Measurements from ENCODE around the gene TMCO6. TPM values are rescaled to one million over a fixed set of nuclear protein-coding genes. Genes with fewer than 3 reads are reported as not detected.

The TMCO6 gene
- polyA plus RNA-seq, 1 donor from 2014 or later, result 23.5 TPM

- H3K27ac ChIP-seq (ENCODE audit: low read length), result no peak overlapping the region
- no peak overlapping the region for H3K9ac ChIP-seq (ENCODE audit: low read length)
- peaks cover 15% of the 10 kb centered on the region for H3K36me3 ChIP-seq (ENCODE audit: insufficient read depth, low read length)
- H3K9me2 ChIP-seq (ENCODE audit: insufficient read depth, low read length), result no peaks in the 10 kb centered on the region
- H3K4me2 ChIP-seq (ENCODE audit: low read length), result no peak overlapping the region
- no peaks in the 10 kb centered on the region for H4K20me1 ChIP-seq (ENCODE audit: insufficient read depth)
- H3K27me3 ChIP-seq (ENCODE audit: insufficient read depth, low read depth, low read length), result no peaks in the 10 kb centered on the region
- no peaks in the 10 kb centered on the region for H3K79me2 ChIP-seq (replicated peaks; ENCODE audit: insufficient read depth, low read length)
- H2AFZ ChIP-seq (ENCODE audit: low read depth, low read length), result no peak overlapping the region
- TF ChIP-seq RAD21 (conservative IDR thresholded peaks at IDR 0.05), result no peak
- TF ChIP-seq EZH2 (IDR thresholded peaks at IDR 0.05; ENCODE audit: borderline replicate concordance, insufficient read depth, low read length, poor library complexity, severe bottlenecking), result no peak
- TF ChIP-seq MXI1 (conservative IDR thresholded peaks at IDR 0.05; ENCODE audit: poor library complexity, severe bottlenecking), result no peak
- no peak for TF ChIP-seq SMC3 (conservative IDR thresholded peaks at IDR 0.05; ENCODE audit: poor library complexity)
- no peak overlapping the region for H3K4me3 ChIP-seq (ENCODE audit: low read length)
- H3K9me3 ChIP-seq (ENCODE audit: low read length), result no peaks in the 10 kb centered on the region
- H3F3A ChIP-seq (ENCODE audit: insufficient read depth, low read length, poor library complexity, severe bottlenecking), result no peaks in the 10 kb centered on the region
Measured at GRCh38 chr5:140671472-140672125, 32.3 kb downstream of the TMCO6 start.

GRCh38 chr5:140672455-140673186 is 33.4 kb downstream of the TMCO6 start:
- H3F3A ChIP-seq (ENCODE audit: insufficient read depth, low read length, poor library complexity, severe bottlenecking), result no peaks in the 10 kb centered on the region
- no peak overlapping the region for H2AFZ ChIP-seq (ENCODE audit: low read depth, low read length)

More at GRCh38 chr5:140672455-140673186, 33.4 kb downstream of the TMCO6 start:
- peaks cover 20% of the 10 kb centered on the region for H3K36me3 ChIP-seq (ENCODE audit: insufficient read depth, low read length)
- no peak overlapping the region for H3K4me2 ChIP-seq (ENCODE audit: low read length)
- no peaks in the 10 kb centered on the region for H3K9me2 ChIP-seq (ENCODE audit: insufficient read depth, low read length)
- H3K4me3 ChIP-seq (ENCODE audit: low read length), result no peak overlapping the region
- no peaks in the 10 kb centered on the region for H4K20me1 ChIP-seq (ENCODE audit: insufficient read depth)
- no peak overlapping the region for H3K27ac ChIP-seq (ENCODE audit: low read length)
- no peaks in the 10 kb centered on the region for H3K9me3 ChIP-seq (ENCODE audit: low read length)
- TF ChIP-seq POLR2AphosphoS5 (IDR thresholded peaks at IDR 0.05) (no peak), CTCF (IDR thresholded peaks at IDR 0.05; ENCODE audit: poor library complexity, severe bottlenecking) (no peak), EZH2 (IDR thresholded peaks at IDR 0.05; ENCODE audit: borderline replicate concordance, insufficient read depth, low read length, poor library complexity, severe bottlenecking) (no peak), MXI1 (conservative IDR thresholded peaks at IDR 0.05; ENCODE audit: poor library complexity, severe bottlenecking) (no peak), SMC3 (conservative IDR thresholded peaks at IDR 0.05; ENCODE audit: poor library complexity) (no peak), TAF1 (IDR thresholded peaks at IDR 0.05; ENCODE audit: low read depth) (no peak), EP300 (conservative IDR thresholded peaks at IDR 0.05; ENCODE audit: poor library complexity, severe bottlenecking) (no peak), RAD21 (conservative IDR thresholded peaks at IDR 0.05) (no peak)
- TF ChIP-seq, protein P1, sequence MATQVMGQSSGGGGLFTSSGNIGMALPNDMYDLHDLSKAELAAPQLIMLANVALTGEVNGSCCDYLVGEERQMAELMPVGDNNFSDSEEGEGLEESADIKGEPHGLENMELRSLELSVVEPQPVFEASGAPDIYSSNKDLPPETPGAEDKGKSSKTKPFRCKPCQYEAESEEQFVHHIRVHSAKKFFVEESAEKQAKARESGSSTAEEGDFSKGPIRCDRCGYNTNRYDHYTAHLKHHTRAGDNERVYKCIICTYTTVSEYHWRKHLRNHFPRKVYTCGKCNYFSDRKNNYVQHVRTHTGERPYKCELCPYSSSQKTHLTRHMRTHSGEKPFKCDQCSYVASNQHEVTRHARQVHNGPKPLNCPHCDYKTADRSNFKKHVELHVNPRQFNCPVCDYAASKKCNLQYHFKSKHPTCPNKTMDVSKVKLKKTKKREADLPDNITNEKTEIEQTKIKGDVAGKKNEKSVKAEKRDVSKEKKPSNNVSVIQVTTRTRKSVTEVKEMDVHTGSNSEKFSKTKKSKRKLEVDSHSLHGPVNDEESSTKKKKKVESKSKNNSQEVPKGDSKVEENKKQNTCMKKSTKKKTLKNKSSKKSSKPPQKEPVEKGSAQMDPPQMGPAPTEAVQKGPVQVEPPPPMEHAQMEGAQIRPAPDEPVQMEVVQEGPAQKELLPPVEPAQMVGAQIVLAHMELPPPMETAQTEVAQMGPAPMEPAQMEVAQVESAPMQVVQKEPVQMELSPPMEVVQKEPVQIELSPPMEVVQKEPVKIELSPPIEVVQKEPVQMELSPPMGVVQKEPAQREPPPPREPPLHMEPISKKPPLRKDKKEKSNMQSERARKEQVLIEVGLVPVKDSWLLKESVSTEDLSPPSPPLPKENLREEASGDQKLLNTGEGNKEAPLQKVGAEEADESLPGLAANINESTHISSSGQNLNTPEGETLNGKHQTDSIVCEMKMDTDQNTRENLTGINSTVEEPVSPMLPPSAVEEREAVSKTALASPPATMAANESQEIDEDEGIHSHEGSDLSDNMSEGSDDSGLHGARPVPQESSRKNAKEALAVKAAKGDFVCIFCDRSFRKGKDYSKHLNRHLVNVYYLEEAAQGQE (IDR thresholded peaks at IDR 0.05; ENCODE audit: borderline replicate concordance), result no peak
- H3K27me3 ChIP-seq (ENCODE audit: insufficient read depth, low read depth, low read length), result no peaks in the 10 kb centered on the region
- no peaks in the 10 kb centered on the region for H3K79me2 ChIP-seq (replicated peaks; ENCODE audit: insufficient read depth, low read length)
- H3K9ac ChIP-seq (ENCODE audit: low read length), result no peak overlapping the region

All from neural cell (in vitro differentiated cells).